Upper lobe of right lung (tissue), 1 donor: ENCODE measurements around the gene RUNDC1. TPM values are rescaled to one million over a fixed set of nuclear protein-coding genes. Genes with fewer than 3 reads are reported as not detected.

Experiments
- ATAC-seq: fragments of 200-7000 bp; cut with Tn5 transposase; one replicate; pipeline ENCODE4 v1.9.1; 2020; ENCODE audit warnings: mild to moderate bottlenecking, moderate library complexity
- DNase-seq: peaks from one replicate; pipeline ENCODE4 v3.0.0-alpha.2; 2020
- H3K27ac ChIP-seq: fragments of 200-600 bp; one replicate; pipeline ENCODE4 v1.8.0; 2022
- H3K27me3 ChIP-seq: fragments of 200-600 bp; one replicate; pipeline ENCODE4 v1.8.0; 2022; ENCODE audit warnings: mild to moderate bottlenecking
- H3K36me3 ChIP-seq: fragments of 200-600 bp; one replicate; pipeline ENCODE4 v1.8.0; 2022
- H3K4me1 ChIP-seq: fragments of 200-600 bp; one replicate; pipeline ENCODE4 v1.8.0; 2022
- H3K4me3 ChIP-seq: fragments of 200-600 bp; one replicate; pipeline ENCODE4 v1.8.0; 2022; ENCODE audit warnings: mild to moderate bottlenecking
- H3K9me3 ChIP-seq: fragments of 200-600 bp; one replicate; pipeline ENCODE4 v1.8.0; 2022
- intact Hi-C: fragments of 100-400 bp; cut with DNase I; formaldehyde crosslinking; loops from one replicate; pipeline ENCODE4 v1.11.0; 2022
- total RNA-seq: library from RNA; stranded (reverse); fragmentation: NEBNext Ultra II Directional; extraction: Animal tissue kit (Norgen Biotek cat#: 25700); gene quantifications from one replicate; pipeline ENCODE4 v1.2.1, GENCODE V29; 2021
- TF ChIP-seq, protein P1 (sequence below): fragments of 200-600 bp; IDR thresholded peaks from one replicate; pipeline ENCODE4 v1.8.0; 2022; ENCODE audit warnings: antibody characterized with exemption
- donor health status: DM: no; HTN: yes; CAD: no; lungs with severe emphysema.

The RUNDC1 gene
- total RNA-seq, 1 donor from 2014 or later, result 14.4 TPM

DNA sequence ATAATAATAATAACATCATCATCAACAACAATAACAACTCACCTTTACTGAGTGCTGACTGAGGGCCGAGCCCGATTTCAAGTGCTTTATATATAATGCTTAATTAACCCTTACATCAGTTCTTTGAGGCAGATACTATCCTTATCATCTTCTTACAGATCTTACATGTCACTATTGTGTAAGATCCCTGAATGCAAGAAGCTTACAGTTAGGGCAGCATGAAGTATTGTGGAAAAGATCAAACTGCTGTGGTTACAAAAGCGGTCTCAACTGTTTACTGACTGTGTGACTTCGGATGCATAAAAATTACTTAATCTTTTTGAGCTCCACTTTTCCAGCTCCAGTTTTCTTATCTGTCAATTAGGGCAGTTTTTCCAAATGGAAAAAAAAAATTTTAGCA, 38.6 kb downstream of the RUNDC1 start:
- Histone ChIP-seq H3K4me3 (no peak overlapping the region), H3K27me3 (no peaks in the 10 kb centered on the region), H3K27ac (peak overlapping the region; percentile 88), H3K9me3 (no peaks in the 10 kb centered on the region), H3K36me3 (peaks cover 43% of the 10 kb centered on the region), H3K4me1 (peaks cover 53% of the 10 kb centered on the region)
- intact Hi-C loops, result no loop called here
- TF ChIP-seq, protein P1, sequence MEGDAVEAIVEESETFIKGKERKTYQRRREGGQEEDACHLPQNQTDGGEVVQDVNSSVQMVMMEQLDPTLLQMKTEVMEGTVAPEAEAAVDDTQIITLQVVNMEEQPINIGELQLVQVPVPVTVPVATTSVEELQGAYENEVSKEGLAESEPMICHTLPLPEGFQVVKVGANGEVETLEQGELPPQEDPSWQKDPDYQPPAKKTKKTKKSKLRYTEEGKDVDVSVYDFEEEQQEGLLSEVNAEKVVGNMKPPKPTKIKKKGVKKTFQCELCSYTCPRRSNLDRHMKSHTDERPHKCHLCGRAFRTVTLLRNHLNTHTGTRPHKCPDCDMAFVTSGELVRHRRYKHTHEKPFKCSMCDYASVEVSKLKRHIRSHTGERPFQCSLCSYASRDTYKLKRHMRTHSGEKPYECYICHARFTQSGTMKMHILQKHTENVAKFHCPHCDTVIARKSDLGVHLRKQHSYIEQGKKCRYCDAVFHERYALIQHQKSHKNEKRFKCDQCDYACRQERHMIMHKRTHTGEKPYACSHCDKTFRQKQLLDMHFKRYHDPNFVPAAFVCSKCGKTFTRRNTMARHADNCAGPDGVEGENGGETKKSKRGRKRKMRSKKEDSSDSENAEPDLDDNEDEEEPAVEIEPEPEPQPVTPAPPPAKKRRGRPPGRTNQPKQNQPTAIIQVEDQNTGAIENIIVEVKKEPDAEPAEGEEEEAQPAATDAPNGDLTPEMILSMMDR, result no peak
- no peak for ATAC-seq
- no peak for DNase-seq

GRCh38 chr17:43019418-43019817, 39.1 kb downstream of the RUNDC1 start:
- H3K4me1 ChIP-seq, result peaks cover 53% of the 10 kb centered on the region
- TF ChIP-seq, protein P1, result no peak
- no peak for DNase-seq
- intact Hi-C loops, result no loop called here
- no peak overlapping the region for H3K4me3 ChIP-seq
- peaks cover 38% of the 10 kb centered on the region for H3K36me3 ChIP-seq
- H3K9me3 ChIP-seq, result no peaks in the 10 kb centered on the region
- peak overlapping the region; percentile 88 for H3K27ac ChIP-seq
- H3K27me3 ChIP-seq, result no peaks in the 10 kb centered on the region
- ATAC-seq, result no peak

- Histone ChIP-seq H3K27me3 (no peaks in the 10 kb centered on the region), H3K36me3 (peaks cover 31% of the 10 kb centered on the region), H3K27ac (peak overlapping the region; percentile 88), H3K9me3 (no peaks in the 10 kb centered on the region), H3K4me1 (peaks cover 46% of the 10 kb centered on the region), H3K4me3 (peak overlapping the region; percentile 100)
- ATAC-seq (peak; percentile 0), DNase-seq (no peak)
- intact Hi-C loops, result no loop called here
- TF ChIP-seq, protein P1, result no peak
Measured at GRCh38 chr17:43020030-43020621, 39.8 kb downstream of the RUNDC1 start.

- Histone ChIP-seq H3K9me3 (no peaks in the 10 kb centered on the region), H3K27me3 (no peaks in the 10 kb centered on the region), H3K4me3 (peak overlapping the region; percentile 100), H3K4me1 (peaks cover 41% of the 10 kb centered on the region), H3K27ac (peak overlapping the region; percentile 88), H3K36me3 (peaks cover 22% of the 10 kb centered on the region)
- ATAC-seq (peak; percentile 65), DNase-seq (peak; percentile 91)
- intact Hi-C loops, result no loop called here
- TF ChIP-seq, protein P1, result no peak
Measured at GRCh38 chr17:43020789-43021740, 40.7 kb downstream of the RUNDC1 start.

DNA sequence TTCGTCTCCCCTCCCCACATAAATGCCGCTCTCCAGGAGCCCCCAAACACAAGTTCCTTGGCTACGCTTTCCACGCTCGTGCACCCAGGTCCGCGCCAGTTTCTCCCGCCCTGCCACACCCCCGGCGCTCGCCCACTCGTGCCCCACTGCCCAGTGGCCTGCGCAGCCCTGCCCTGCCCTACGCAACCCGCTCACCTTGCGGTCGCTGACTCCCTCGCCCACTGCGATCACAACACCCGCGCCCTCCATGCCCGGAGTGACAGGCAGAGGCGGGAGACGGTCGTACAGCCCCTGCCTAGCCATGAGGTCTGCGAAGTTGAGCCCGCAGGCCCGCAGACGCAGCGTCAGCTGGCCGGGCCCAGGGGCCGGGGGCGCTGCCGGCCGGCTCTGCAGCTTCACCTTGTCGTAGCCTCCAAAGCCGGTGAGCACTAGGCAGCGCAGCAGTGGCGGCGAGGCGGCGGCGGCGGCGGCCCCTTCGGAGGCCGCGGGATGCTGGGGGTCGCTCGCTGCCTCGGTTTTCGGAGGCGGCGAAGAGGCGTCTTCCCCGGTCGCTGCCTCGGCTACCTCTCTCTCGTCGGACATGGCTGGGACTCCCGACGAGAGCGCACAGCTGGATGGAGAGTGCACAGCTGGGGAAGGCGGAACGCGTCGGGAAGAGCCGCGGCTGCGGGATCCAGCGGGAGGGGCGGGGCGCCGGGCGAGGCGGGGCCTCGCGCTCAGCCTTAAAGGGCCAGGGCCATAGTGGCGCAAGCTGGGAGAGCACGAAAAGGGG, 41.6 kb downstream of the RUNDC1 start, which contains the start of gene VAT1:
VAT1 (minus strand) TSS at position 645 of the 772 bp plus-strand sequence; CDS start at position 582, 63 bp downstream.
- Histone ChIP-seq H3K27ac (peak within 1 kb of the TSS; percentile 88), H3K4me1 (peaks cover 39% of the 10 kb centered on the region), H3K27me3 (no peaks in the 10 kb centered on the region), H3K4me3 (peak within 1 kb of the TSS; percentile 100), H3K36me3 (peaks cover 14% of the 10 kb centered on the region), H3K9me3 (no peaks in the 10 kb centered on the region)
- DNase-seq (peak; percentile 91), ATAC-seq (peak; percentile 80)
- intact Hi-C loops, result no loop called here
- TF ChIP-seq, protein P1, result no peak
